Measurements from ENCODE around the gene PBX4.

DNA sequence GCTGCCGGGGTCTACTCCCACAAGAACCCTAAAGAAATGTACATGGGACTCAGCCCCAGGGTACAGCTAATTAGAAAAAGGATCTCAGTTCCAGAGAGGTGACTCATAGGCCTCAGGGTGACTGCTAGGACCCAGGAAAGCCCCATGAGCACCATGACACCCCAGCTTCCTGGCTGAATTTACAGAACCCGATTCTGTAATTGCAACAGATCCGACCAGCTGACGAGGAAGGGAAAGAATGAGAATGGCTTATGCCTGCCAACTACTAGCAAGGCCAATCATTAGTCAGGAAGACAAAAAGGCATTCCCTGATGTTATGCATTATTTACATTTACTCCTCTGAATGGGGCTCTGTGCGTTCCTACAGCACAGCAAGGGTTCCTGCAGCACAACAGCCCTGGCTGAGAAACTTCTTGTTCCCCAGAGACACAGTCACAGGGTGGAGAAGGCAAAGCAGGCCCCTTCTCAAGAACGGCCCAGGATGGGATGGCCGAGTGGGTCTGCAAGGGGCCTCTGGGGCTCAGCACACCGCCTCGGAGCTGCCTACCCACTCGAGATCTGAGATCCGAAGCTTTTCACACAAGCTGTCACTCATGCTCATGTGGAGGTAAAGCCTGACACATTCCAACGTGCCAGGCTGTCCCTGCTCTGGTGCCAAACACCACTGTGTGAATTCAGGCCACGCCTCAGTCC lies 27.2 kb downstream of the PBX4 start:
- TF ChIP-seq, protein P1, sequence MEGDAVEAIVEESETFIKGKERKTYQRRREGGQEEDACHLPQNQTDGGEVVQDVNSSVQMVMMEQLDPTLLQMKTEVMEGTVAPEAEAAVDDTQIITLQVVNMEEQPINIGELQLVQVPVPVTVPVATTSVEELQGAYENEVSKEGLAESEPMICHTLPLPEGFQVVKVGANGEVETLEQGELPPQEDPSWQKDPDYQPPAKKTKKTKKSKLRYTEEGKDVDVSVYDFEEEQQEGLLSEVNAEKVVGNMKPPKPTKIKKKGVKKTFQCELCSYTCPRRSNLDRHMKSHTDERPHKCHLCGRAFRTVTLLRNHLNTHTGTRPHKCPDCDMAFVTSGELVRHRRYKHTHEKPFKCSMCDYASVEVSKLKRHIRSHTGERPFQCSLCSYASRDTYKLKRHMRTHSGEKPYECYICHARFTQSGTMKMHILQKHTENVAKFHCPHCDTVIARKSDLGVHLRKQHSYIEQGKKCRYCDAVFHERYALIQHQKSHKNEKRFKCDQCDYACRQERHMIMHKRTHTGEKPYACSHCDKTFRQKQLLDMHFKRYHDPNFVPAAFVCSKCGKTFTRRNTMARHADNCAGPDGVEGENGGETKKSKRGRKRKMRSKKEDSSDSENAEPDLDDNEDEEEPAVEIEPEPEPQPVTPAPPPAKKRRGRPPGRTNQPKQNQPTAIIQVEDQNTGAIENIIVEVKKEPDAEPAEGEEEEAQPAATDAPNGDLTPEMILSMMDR (IDR thresholded peaks at IDR 0.05): no peak
- no peak for TF ChIP-seq POLR2A (IDR thresholded peaks at IDR 0.05)
